Mesenchymal stem cell (in vitro differentiated cells and primary cell): ENCODE results near the gene SLC2A3.
"Not testable (repeated sequence)": the region's sequence is repeated elsewhere in the genome, so short reads cannot be mapped to it uniquely, and the experiment has no call there.

Experiments used
- DNase-seq: peaks from one replicate; pipeline ENCODE4 v3.0.0-alpha.2; 2013
- H2AFZ ChIP-seq: one replicate; pipeline ENCODE4 v1.6.1; 2013; ENCODE audit warnings: low read depth, mild to moderate bottlenecking, control low read depth, inconsistent platforms, low read length, moderate library complexity
- H2AK5ac ChIP-seq: 2 replicates; pipeline ENCODE4 v1.6.1; 2013; ENCODE audit warnings: low read length, moderate library complexity, mild to moderate bottlenecking, inconsistent platforms; ENCODE audit not compliant: severe bottlenecking
- H2BK120ac ChIP-seq: one replicate; pipeline ENCODE4 v1.6.1; 2013; ENCODE audit warnings: low read depth, mild to moderate bottlenecking, inconsistent platforms, low read length, moderate library complexity
- H2BK12ac ChIP-seq, 2 experiments: one replicate each; pipeline ENCODE4 v1.6.1; 2013; ENCODE audit warnings: inconsistent platforms in 2 of 2, low read length in 2 of 2, mild to moderate bottlenecking in 2 of 2, moderate library complexity in 2 of 2, control low read depth in 1 of 2
- H2BK15ac ChIP-seq: one replicate; pipeline ENCODE4 v1.6.1; 2013; ENCODE audit warnings: mild to moderate bottlenecking, low read depth, inconsistent platforms; ENCODE audit not compliant: poor library complexity, severe bottlenecking
- H2BK5ac ChIP-seq: 2 replicates; pipeline ENCODE4 v1.6.1; 2013; ENCODE audit warnings: low read depth, mild to moderate bottlenecking, low read length, control low read depth, inconsistent platforms; ENCODE audit not compliant: poor library complexity, severe bottlenecking
- H3K14ac ChIP-seq, 2 experiments: one replicate each; pipeline ENCODE4 v1.6.1; 2013; ENCODE audit warnings: inconsistent platforms in 2 of 2, low read length in 2 of 2, control low read depth in 1 of 2, mild to moderate bottlenecking in 1 of 2, moderate library complexity in 1 of 2
- H3K18ac ChIP-seq, 2 experiments: one replicate each; pipeline ENCODE4 v1.6.1; 2013; ENCODE audit warnings: inconsistent platforms in 2 of 2, low read length in 2 of 2, control low read depth in 1 of 2, low read depth in 1 of 2, mild to moderate bottlenecking in 1 of 2
- H3K23ac ChIP-seq, 2 experiments: one replicate each; pipeline ENCODE4 v1.6.1; 2013; ENCODE audit warnings: inconsistent platforms in 2 of 2, low read length in 2 of 2, mild to moderate bottlenecking in 2 of 2, moderate library complexity in 2 of 2, control low read depth in 1 of 2
- H3K27ac ChIP-seq: 2 replicates; pipeline ENCODE4 v1.5.1; 2013; ENCODE audit warnings: mild to moderate bottlenecking, moderate library complexity, low read length, control low read depth, inconsistent platforms; ENCODE audit not compliant: poor library complexity, severe bottlenecking
- H3K27me3 ChIP-seq, 2 experiments: 2 replicates each; pipeline versions ENCODE4 v1.6.1 to v1.7.0; 2013; ENCODE audit warnings: low read length in 2 of 2, mild to moderate bottlenecking in 2 of 2, moderate library complexity in 2 of 2, control low read depth in 1 of 2, inconsistent platforms in 1 of 2; ENCODE audit not compliant: control insufficient read depth in 1 of 2, insufficient read depth in 1 of 2
- H3K36me3 ChIP-seq, 2 experiments: 2 replicates each; pipeline versions ENCODE4 v1.6.1 to v1.7.0; 2013; ENCODE audit warnings: low read length in 2 of 2, control low read depth in 1 of 2, inconsistent platforms in 1 of 2, low read depth in 1 of 2, mild to moderate bottlenecking in 1 of 2; ENCODE audit not compliant: insufficient read depth in 2 of 2, control insufficient read depth in 1 of 2
- H3K4ac ChIP-seq, 2 experiments: one replicate each; pipeline ENCODE4 v1.6.1; 2013; ENCODE audit warnings: inconsistent platforms in 2 of 2, low read length in 2 of 2, mild to moderate bottlenecking in 2 of 2, moderate library complexity in 2 of 2, control low read depth in 1 of 2, low read depth in 1 of 2
- H3K4me1 ChIP-seq: 2 replicates; pipeline ENCODE4 v1.6.1; 2013; ENCODE audit warnings: low read depth, low read length, control low read depth; ENCODE audit not compliant: control insufficient read depth, insufficient read depth
- H3K4me2 ChIP-seq: 2 replicates; pipeline ENCODE4 v1.6.1; 2013; ENCODE audit warnings: low read length, mild to moderate bottlenecking, inconsistent platforms; ENCODE audit not compliant: poor library complexity, severe bottlenecking
- H3K4me3 ChIP-seq, 2 experiments: 2 replicates each; pipeline versions ENCODE4 v1.5.1 to v1.7.0; 2013; ENCODE audit warnings: low read length in 2 of 2, mild to moderate bottlenecking in 2 of 2, control low read depth in 1 of 2, low read depth in 1 of 2; ENCODE audit not compliant: insufficient read depth in 1 of 2
- H3K79me1 ChIP-seq: replicated peaks from 2 replicates; pipeline ENCODE4 v1.6.1; 2013; ENCODE audit warnings: mild to moderate bottlenecking, control low read depth, low read length, inconsistent platforms; ENCODE audit not compliant: poor library complexity, severe bottlenecking
- H3K9ac ChIP-seq: 2 replicates; pipeline ENCODE4 v1.7.0; 2013; ENCODE audit warnings: mild to moderate bottlenecking, low read length, moderate library complexity
- H3K9me3 ChIP-seq: 2 replicates; pipeline ENCODE4 v1.7.0; 2013; ENCODE audit warnings: mild to moderate bottlenecking, low read length; ENCODE audit not compliant: control insufficient read depth
- H4K8ac ChIP-seq: one replicate; pipeline ENCODE4 v1.6.1; 2013; ENCODE audit warnings: inconsistent platforms, mild to moderate bottlenecking, low read length, moderate library complexity
- H4K91ac ChIP-seq: one replicate; pipeline ENCODE4 v1.6.1; 2013; ENCODE audit warnings: mild to moderate bottlenecking, low read length, inconsistent platforms
- WGBS: methylation state at CpG from one replicate; pipeline ENCODE4 v1.1.7; 2013; ENCODE audit warnings: mixed read lengths; 5-methylcytosine and 5-hydroxymethylcytosine counted together

Gene SLC2A3

DNA sequence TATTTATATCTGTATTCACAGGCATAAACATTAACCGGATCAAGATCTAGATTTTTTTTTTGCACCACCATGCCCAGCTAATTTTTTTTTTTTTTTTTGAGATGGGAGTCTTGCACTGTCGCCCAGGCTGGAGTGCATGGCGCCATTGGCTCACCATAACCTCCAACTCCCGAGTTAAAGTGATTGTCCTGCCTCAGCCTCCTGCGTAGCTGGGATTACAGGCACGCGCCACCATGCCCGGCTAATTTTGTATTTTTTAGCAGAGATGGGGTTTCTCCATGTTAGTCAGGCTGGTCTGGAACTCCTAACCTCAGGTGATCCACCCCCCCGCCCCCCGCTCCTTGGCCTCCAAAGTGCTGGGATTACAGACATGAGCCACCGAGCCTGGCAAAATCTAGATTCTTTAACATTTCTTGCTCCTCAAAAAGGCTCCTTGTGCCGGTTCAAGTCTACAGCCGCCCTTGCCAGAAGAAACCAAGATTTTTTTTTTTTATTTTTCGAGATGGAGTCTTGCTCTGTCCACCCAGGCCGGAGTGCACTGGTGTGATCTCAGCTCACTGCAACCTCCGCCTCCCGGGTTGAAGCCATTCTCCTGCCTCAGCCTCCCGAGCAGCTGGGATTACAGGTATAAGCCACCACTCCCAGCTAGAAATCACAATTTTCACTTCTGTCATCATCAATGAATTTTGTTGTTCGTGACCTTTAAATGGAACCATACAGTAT, 36.9 kb upstream of the SLC2A3 start:
- Histone ChIP-seq H3K23ac (no peak overlapping the region), H3K27me3 (no peaks in the 10 kb centered on the region), H2AFZ (no peak overlapping the region), H2BK15ac (no peak overlapping the region), H4K91ac (no peak overlapping the region), H4K8ac (no peak overlapping the region), H3K79me1 (no peaks in the 10 kb centered on the region), H3K9ac (no peak overlapping the region), H2BK5ac (no peak overlapping the region), H3K4me1 (peaks cover 1% of the 10 kb centered on the region), H3K14ac (no peak overlapping the region), H3K4me3 (no peak overlapping the region), H2AK5ac (no peak overlapping the region), H2BK12ac (no peak overlapping the region), H3K36me3 (no peaks in the 10 kb centered on the region), H3K4ac (no peak overlapping the region), H3K9me3 (no peaks in the 10 kb centered on the region), H3K27ac (no peak overlapping the region), H3K18ac (peak overlapping the region in 1 of 2 experiments; percentile 21), H3K4me2 (no peak overlapping the region), H2BK120ac (no peak overlapping the region)
- 95% methylated on average over 15 of the region's 19 CpGs for WGBS
- DNase-seq: no peak

DNA sequence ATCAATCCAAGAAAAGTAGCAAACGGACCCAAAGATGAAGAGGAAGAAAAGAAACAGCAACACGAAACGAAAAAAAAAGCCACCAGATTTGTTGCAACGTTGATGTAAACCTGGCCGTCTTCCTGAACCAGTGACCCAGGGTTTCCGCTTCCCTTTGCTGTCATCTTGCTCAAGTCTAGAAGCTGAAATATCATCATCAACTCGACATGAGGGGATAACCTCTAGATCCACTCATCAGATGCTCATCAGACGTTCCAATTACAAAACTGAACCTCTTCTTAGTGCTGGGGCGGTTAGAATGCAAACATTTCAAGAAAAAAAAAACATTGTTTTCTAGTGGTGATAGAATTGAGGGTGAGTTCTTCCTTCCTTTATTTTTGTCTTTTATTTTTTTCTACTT, 36.3 kb upstream of the SLC2A3 start:
- H2AFZ ChIP-seq, H3K4me3 ChIP-seq, H2BK5ac ChIP-seq, H3K9me3 ChIP-seq, H2BK12ac ChIP-seq, H2AK5ac ChIP-seq, H3K23ac ChIP-seq, H3K18ac ChIP-seq, H2BK15ac ChIP-seq, H3K14ac ChIP-seq, DNase-seq, H3K4me1 ChIP-seq, H3K79me1 ChIP-seq, H3K27ac ChIP-seq, H2BK120ac ChIP-seq, H4K91ac ChIP-seq, H3K36me3 ChIP-seq, H4K8ac ChIP-seq, H3K4ac ChIP-seq, H3K4me2 ChIP-seq, H3K27me3 ChIP-seq, H3K9ac ChIP-seq: not testable (repeated sequence)
- no CpG with 5 or more reads among the region's 9 CpGs for WGBS

DNA sequence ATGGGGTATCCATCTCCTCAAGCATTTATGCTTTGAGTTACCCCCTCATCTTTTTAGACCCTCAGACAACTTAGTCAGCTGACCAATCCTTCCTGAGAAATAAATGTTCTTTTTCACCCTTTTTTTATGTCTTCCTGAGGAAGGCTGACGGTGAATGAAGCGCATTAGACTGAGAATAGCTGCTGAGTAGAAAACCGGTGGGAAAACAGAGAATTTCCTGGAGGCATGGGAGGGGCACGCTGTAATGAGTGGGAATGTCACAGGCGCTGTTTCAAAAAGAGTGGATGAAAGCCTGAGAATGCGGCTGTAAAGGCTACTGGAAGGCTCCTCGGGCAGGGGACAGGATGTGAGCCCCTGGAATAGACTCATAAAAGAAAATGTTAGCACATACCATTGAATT, 35.8 kb upstream of the SLC2A3 start:
- not testable (repeated sequence) for H4K91ac ChIP-seq, H3K23ac ChIP-seq, H3K27me3 ChIP-seq, H2BK15ac ChIP-seq, H3K79me1 ChIP-seq, DNase-seq, H3K36me3 ChIP-seq, H3K27ac ChIP-seq, H2BK5ac ChIP-seq, H3K18ac ChIP-seq, H4K8ac ChIP-seq, H3K9me3 ChIP-seq, H2AFZ ChIP-seq, H3K14ac ChIP-seq, H2BK12ac ChIP-seq, H2AK5ac ChIP-seq, H3K4ac ChIP-seq, H3K4me2 ChIP-seq, H2BK120ac ChIP-seq, H3K4me1 ChIP-seq
- Histone ChIP-seq H3K4me3 (peak overlapping the region in 1 of 2 experiments; percentile 78), H3K9ac (peak overlapping the region; percentile 91)
- no CpG with 5 or more reads among the region's 7 CpGs for WGBS

DNA sequence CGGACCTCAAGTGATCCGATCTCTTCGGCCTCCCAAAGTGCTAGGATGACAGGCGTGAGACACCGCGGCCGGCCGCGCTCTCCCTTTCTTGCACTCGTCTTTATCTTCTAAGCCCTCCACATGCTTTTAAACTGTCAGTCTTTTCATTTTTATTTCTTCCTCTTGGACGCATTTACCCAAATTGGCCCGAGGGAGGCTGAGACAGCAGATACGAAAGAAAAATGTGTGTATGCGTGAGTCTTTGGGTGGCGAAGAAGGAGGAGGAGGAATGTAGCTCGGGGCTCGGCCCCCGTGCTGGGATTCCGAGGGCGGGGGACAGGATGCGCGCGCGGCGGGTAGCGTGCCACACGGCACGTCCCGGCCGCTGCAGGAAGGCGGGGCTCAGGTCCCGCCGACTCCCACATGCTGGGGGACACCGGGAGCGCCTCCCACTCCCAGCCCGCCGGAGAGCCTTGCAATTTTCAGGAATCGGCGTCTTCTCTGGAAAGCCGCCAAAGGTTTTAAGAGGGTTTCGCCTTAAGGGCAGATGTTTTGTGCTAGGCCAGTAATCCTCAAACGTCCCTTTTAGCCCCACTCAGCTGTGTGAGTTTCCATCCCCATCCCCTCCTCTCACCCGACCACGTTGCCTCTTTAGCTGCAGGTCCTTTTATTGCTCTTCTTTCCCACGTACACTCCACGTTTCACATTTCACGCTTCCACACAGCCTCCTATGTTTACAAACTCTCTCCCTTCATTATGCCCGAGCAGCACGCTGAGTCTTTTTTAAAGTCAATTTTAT, 34.7 kb upstream of the SLC2A3 start:
- Histone ChIP-seq H2AFZ (no peak overlapping the region), H3K27me3 (no peaks in the 10 kb centered on the region), H3K27ac (peak overlapping the region; percentile 89), H2AK5ac (no peak overlapping the region), H3K9ac (peak overlapping the region; percentile 91), H4K8ac (peak overlapping the region; percentile 81), H3K79me1 (no peaks in the 10 kb centered on the region), H3K18ac (peak overlapping the region; percentile 52 to 94), H3K4me1 (peaks cover 1% of the 10 kb centered on the region), H4K91ac (no peak overlapping the region), H3K23ac (no peak overlapping the region), H2BK120ac (peak overlapping the region; percentile 73), H3K4ac (peak overlapping the region in 1 of 2 experiments; percentile 89), H2BK12ac (peak overlapping the region in 1 of 2 experiments; percentile 72), H2BK15ac (peak overlapping the region; percentile 63), H3K14ac (no peak overlapping the region), H3K9me3 (no peaks in the 10 kb centered on the region), H3K36me3 (no peaks in the 10 kb centered on the region), H3K4me2 (peak overlapping the region; percentile 55), H2BK5ac (peak overlapping the region; percentile 82), H3K4me3 (peak overlapping the region; percentile 53 to 78)
- DNase-seq: peak; percentile 97
- WGBS: under 1% methylated on average over 43 of the region's 49 CpGs
